ENCODE data around the gene SULT1B1.

DNA sequence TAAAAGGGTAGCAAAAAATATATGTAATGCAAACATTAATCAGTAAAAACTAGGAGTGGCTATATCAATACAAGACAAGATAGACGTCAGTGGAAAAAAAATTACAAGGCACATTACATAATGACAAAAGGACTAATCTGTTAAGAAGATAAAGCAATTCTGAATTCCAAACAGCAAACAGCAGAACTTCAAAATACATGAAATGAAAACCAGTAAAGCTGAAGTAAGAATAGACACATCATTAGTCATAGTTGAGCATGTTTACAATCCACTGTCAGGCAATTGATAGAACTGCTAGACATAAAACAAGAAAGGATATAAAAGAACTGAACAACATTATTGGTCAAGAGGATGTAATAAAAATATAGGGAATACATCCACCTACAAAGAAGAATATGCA is 12.2 kb downstream of the SULT1B1 start:
- TF ChIP-seq, protein P1, sequence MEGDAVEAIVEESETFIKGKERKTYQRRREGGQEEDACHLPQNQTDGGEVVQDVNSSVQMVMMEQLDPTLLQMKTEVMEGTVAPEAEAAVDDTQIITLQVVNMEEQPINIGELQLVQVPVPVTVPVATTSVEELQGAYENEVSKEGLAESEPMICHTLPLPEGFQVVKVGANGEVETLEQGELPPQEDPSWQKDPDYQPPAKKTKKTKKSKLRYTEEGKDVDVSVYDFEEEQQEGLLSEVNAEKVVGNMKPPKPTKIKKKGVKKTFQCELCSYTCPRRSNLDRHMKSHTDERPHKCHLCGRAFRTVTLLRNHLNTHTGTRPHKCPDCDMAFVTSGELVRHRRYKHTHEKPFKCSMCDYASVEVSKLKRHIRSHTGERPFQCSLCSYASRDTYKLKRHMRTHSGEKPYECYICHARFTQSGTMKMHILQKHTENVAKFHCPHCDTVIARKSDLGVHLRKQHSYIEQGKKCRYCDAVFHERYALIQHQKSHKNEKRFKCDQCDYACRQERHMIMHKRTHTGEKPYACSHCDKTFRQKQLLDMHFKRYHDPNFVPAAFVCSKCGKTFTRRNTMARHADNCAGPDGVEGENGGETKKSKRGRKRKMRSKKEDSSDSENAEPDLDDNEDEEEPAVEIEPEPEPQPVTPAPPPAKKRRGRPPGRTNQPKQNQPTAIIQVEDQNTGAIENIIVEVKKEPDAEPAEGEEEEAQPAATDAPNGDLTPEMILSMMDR (IDR thresholded peaks at IDR 0.05; ENCODE audit: poor library complexity) = no peak
- no peak for TF ChIP-seq EZH2phosphoT487 (IDR thresholded peaks at IDR 0.05; ENCODE audit: low read depth, severe bottlenecking, unreplicated experiment)

Measured in hepatocyte (in vitro differentiated cells).